Fibroblast of mammary gland (primary cell): ENCODE data around the gene SUSD4.

Experiments
- DNase-seq: peaks from one replicate; pipeline ENCODE4 v3.0.0-alpha.2; 2010; ENCODE audit warnings: low read depth
- H3K4me3 ChIP-seq: 2 replicates; pipeline ENCODE4 v1.5.1; 2011; ENCODE audit warnings: low read depth, mild to moderate bottlenecking, low read length, moderate library complexity; ENCODE audit not compliant: control insufficient read depth
- CTCF ChIP-seq: conservative IDR thresholded peaks from 2 replicates; pipeline ENCODE4 v1.5.1; 2011; ENCODE audit warnings: low read depth, low read length, inconsistent platforms; ENCODE audit not compliant: control insufficient read depth, insufficient read depth

SUSD4 gene

GRCh38 chr1:223323491-223324484 lies 40.2 kb downstream of the SUSD4 start:
- H3K4me3 ChIP-seq, result no peak overlapping the region
- no peak for TF ChIP-seq CTCF
- no peak for DNase-seq

- no peak for DNase-seq
- no peak overlapping the region for H3K4me3 ChIP-seq
- no peak for TF ChIP-seq CTCF
These were observed 41.1 kb downstream of the SUSD4 start for GRCh38 chr1:223322868-223323267.

- no peak overlapping the region for H3K4me3 ChIP-seq
- no peak for TF ChIP-seq CTCF
- DNase-seq, result no peak
These were observed 43.0 kb downstream of the SUSD4 start for GRCh38 chr1:223320959-223321358.

GRCh38 chr1:223319905-223320580 lies 43.9 kb downstream of the SUSD4 start:
- TF ChIP-seq CTCF, result no peak
- DNase-seq, result no peak
- H3K4me3 ChIP-seq, result no peak overlapping the region

GRCh38 chr1:223319398-223319797 lies 44.6 kb downstream of the SUSD4 start:
- no peak for TF ChIP-seq CTCF
- H3K4me3 ChIP-seq, result no peak overlapping the region
- no peak for DNase-seq

GRCh38 chr1:223316082-223316481 lies 47.9 kb downstream of the SUSD4 start:
- TF ChIP-seq CTCF, result no peak
- no peak overlapping the region for H3K4me3 ChIP-seq
- no peak for DNase-seq
